Heart right ventricle (tissue), 16 donors: ENCODE results near the gene COL26A1. TPM values are rescaled to one million over a fixed set of nuclear protein-coding genes. Genes with fewer than 3 reads are reported as not detected.

Source experiments
- ATAC-seq, 8 donors: fragments of 200-7000 bp; cut with Tn5 transposase; one replicate each; pipeline ENCODE4 v1.9.1; 2020; ENCODE audit warnings: mild to moderate bottlenecking in 8 of 8, moderate library complexity in 8 of 8, moderate number of reproducible peaks in 1 of 8
- DNase-seq, 2 donors: peaks; one replicate each; pipeline ENCODE4 v3.0.0-alpha.2; 2020
- H3K27ac ChIP-seq, 10 donors: fragments of 200-600 bp; sonication (generic) in 2 of 10; one replicate each; pipeline versions ENCODE4 v1.5.0 to v1.8.0; 2020 to 2022; ENCODE audit warnings: mild to moderate bottlenecking in 3 of 10
- H3K27me3 ChIP-seq, 7 donors: fragments of 200-600 bp; one replicate each; pipeline ENCODE4 v1.8.0; 2021 to 2022; ENCODE audit warnings: mild to moderate bottlenecking in 2 of 7
- H3K36me3 ChIP-seq, 9 donors: fragments of 200-600 bp; sonication (generic) in 1 of 9; one replicate each; pipeline versions ENCODE4 v1.5.0 to v1.8.0; 2020 to 2022; ENCODE audit warnings: mild to moderate bottlenecking in 2 of 9
- H3K4me1 ChIP-seq, 9 donors: fragments of 200-600 bp; sonication (generic) in 1 of 9; one replicate each; pipeline versions ENCODE4 v1.5.0 to v1.8.0; 2020 to 2022; ENCODE audit warnings: mild to moderate bottlenecking in 4 of 9
- H3K4me3 ChIP-seq, 10 donors: fragments of 200-600 bp; sonication (generic) in 2 of 10; one replicate each; pipeline versions ENCODE4 v1.5.0 to v1.8.0; 2020 to 2022; ENCODE audit warnings: mild to moderate bottlenecking in 7 of 10, moderate library complexity in 2 of 10
- H3K9me3 ChIP-seq, 11 donors: fragments of 200-600 bp in 10 of 11; sonication (generic) in 2 of 11; one replicate each; pipeline versions ENCODE4 v1.5.0 to v1.8.0; 2013 to 2022; ENCODE audit warnings: mild to moderate bottlenecking in 2 of 11, control low read depth in 1 of 11, moderate library complexity in 1 of 11
- WGBS, 2 donors: extraction: QIAGEN DNeasy Blood & Tissue Kit; methylation state at CpG; one replicate each; pipeline ENCODE4 v1.1.7; 2013; ENCODE audit warnings: inconsistent platforms in 1 of 2; 5-methylcytosine and 5-hydroxymethylcytosine counted together
- intact Hi-C, 10 donors: fragments of 100-400 bp; cut with DNase I; formaldehyde crosslinking; loops; one replicate each; pipeline versions ENCODE4 v1.11.1 to v1.14.2; 2022
- polyA plus RNA-seq, 2 donors: library from polyadenylated mRNA; stranded (reverse); fragments of 200-250 nt; gene quantifications; one replicate each; pipeline ENCODE4 v1.2.3, GENCODE V29; 2013
- total RNA-seq, 10 donors: library from RNA; stranded (reverse); fragmentation: NEBNext Ultra II Directional in 3 of 10; extraction: Animal tissue kit (Norgen Biotek cat#: 25700) in 3 of 10; gene quantifications; one replicate each; pipeline versions ENCODE4 v1.2.1 to v1.2.4, GENCODE V29; 2021 to 2023
- TF ChIP-seq, protein P1 (sequence below), 9 donors: fragments of 200-600 bp; sonication (generic) in 2 of 9; IDR thresholded peaks; one replicate each; pipeline versions ENCODE4 v1.5.0 to v1.8.0; 2021 to 2022; ENCODE audit warnings: antibody characterized with exemption in 9 of 9, mild to moderate bottlenecking in 5 of 9, moderate library complexity in 1 of 9
- donor health status: Arrhythmogenic right ventricular cardiomyopathy.
- donor health status: ischemic (EF 13 %, LVEDD 7.1; RV severe dilation, severe dysfunction).
- donor health status: healthy with polysubstance abuse.
- donor health status: DM: no; HTN: yes; CAD: no.
- donor health status: DM: no; HTN: no; CAD: no.
- donor health status: ischemic (EF 25% LVEDD 6.9; RV normal size, moderate dysfunction).
- donor health status: ischemic (EF 25% LVEDD 5.7; RV mildly dilated, moderate dysfunction).
- donor health status: healthy.
- donor health status: DM: yes; HTN: yes; CAD: no.
- donor health status: Ischemic cardiomyopathy.
- donor health status: ischemic (EF 35%, LVEDD 5.7; RV mildly dilated, moderate dysfunction).
- donor health status: nonischemic (EF 11% LVEDD 7.7; RV severe dilation, severe dysfunction).
- donor health status: DM: yes; HTN: yes; CAD: no.
- donor health status: PGD.
- donor health status: ischemic (EF 29% LVEDD 5.4; RV normal size, mild dysfunction).
- donor health status: nonischemic (EF 23%, LVEDD 6.1; RV moderate dilation, normal function).

COL26A1 gene
- total and polyA plus RNA-seq, 12 donors = 0.07 to 0.50 TPM; not detected in 10

DNA sequence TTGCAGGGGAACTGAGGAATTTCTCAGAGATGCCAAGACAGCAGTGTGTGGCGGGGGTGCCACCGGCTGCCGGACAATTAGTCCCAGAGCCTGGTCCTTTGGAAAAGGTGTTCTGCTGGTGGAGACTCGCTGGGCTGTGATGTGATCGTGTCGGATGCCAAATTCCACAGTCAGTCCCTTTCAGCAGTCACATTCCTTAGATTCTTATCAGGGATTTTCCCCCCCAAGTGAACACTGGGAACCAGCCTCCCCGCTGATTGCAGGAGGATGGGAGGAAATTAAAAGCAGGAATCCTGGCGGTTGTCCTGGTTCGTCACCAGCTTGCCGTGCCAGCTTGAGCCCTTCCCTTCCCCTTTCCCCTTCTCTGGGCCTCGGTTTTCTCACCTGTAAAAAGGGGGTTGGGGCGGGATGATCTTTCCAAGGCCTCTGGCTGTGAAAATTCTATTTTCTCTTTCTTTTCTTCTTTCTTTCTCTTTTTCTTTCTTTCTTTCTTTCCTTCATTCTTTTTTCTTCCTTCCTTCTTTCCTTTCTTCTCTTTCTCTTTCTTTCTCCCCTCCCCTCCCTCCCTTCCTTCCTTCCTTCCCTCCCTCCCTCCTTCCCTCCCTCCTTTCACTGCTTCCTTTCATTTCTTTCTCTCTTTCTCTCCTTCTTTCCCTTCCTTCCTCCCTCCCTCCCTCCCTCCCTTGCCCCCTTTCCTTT lies 39.6 kb downstream of the COL26A1 start:
- intact Hi-C loops = no loop called here
- 13 to 18% methylated on average over 12 of the region's 12 CpGs for WGBS, 2 donors
- TF ChIP-seq, protein P1, sequence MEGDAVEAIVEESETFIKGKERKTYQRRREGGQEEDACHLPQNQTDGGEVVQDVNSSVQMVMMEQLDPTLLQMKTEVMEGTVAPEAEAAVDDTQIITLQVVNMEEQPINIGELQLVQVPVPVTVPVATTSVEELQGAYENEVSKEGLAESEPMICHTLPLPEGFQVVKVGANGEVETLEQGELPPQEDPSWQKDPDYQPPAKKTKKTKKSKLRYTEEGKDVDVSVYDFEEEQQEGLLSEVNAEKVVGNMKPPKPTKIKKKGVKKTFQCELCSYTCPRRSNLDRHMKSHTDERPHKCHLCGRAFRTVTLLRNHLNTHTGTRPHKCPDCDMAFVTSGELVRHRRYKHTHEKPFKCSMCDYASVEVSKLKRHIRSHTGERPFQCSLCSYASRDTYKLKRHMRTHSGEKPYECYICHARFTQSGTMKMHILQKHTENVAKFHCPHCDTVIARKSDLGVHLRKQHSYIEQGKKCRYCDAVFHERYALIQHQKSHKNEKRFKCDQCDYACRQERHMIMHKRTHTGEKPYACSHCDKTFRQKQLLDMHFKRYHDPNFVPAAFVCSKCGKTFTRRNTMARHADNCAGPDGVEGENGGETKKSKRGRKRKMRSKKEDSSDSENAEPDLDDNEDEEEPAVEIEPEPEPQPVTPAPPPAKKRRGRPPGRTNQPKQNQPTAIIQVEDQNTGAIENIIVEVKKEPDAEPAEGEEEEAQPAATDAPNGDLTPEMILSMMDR (IDR thresholded peaks at IDR 0.05) = no peak
- Histone ChIP-seq H3K36me3 (no peaks in the 10 kb centered on the region), H3K4me1 (peaks cover 0 to 7% (median 0%) of the 10 kb centered on the region in 9 donors), H3K27me3 (peaks cover 0 to 77% (median 44%) of the 10 kb centered on the region in 7 donors), H3K9me3 (no peaks in the 10 kb centered on the region), H3K27ac (no peak overlapping the region), H3K4me3 (no peak overlapping the region)
- ATAC-seq (no peak), DNase-seq (no peak)

DNA sequence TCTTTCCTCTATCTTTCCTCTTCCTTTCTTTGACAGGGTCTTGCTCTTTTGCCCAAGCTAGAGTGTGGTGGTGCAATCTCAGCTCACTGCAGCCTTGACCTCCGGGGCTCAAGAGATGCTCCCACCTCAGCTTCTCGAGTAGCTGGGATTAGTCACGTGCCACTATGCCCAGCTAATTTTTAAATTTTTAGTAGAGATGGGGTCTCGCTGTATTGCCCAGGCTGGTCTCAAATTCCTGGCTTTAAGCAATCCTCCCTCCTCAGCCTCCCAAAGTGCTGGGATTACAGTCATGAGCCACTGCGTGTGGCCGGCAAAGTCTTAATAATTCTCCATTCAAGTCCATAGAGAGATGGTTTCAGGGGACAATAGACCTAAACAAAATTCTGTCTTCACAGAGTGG lies 40.2 kb downstream of the COL26A1 start:
- Histone ChIP-seq H3K27me3 (peaks cover 0 to 71% (median 41%) of the 10 kb centered on the region in 7 donors), H3K36me3 (no peaks in the 10 kb centered on the region), H3K4me1 (peaks cover 0 to 7% (median 0%) of the 10 kb centered on the region in 9 donors), H3K4me3 (no peak overlapping the region), H3K9me3 (peaks cover 0 to 1% (median 0%) of the 10 kb centered on the region in 11 donors), H3K27ac (no peak overlapping the region)
- ATAC-seq (no peak), DNase-seq (no peak)
- TF ChIP-seq, protein P1 (IDR thresholded peaks at IDR 0.05) = no peak
- intact Hi-C loops = no loop called here
- 63 to 78% methylated on average over 6 of the region's 6 CpGs for WGBS, 2 donors

DNA sequence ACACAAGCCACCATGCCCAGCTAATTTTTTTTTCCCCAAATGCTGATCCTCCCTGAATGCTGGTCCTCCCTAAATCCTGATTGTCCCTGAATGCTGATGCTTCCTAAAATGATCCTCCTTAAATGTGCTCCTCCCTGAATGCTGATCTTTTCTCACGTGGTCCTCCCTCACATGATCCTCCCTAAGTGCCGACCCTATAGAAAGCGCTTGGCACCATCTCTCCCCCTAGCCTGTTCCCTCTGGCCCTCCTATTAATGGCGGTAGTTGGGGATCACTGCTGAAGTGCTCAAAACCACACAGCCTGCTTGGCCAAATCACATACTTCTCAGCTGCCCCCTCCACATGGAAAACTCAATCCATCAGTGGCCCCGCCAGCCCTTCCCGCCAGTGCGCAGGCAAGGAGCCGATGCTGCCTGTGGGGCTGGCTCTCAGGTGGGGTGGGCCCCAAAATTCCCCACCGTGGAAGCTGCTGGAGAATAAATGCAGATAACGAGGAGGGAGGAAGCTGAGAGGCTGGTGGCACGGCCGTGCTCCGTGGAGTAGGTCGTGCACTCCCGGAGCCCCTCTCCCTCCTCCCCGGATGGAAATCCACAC lies 42.9 kb downstream of the COL26A1 start:
- Histone ChIP-seq H3K27ac (no peak overlapping the region), H3K36me3 (no peaks in the 10 kb centered on the region), H3K4me1 (peaks cover 0 to 7% (median 0%) of the 10 kb centered on the region in 9 donors), H3K9me3 (peaks cover 0 to 26% (median 12%) of the 10 kb centered on the region in 11 donors), H3K27me3 (peaks cover 0 to 60% (median 26%) of the 10 kb centered on the region in 7 donors), H3K4me3 (no peak overlapping the region)
- DNase-seq = no peak
- intact Hi-C loops = no loop called here
- ATAC-seq = no peak
- TF ChIP-seq, protein P1 (IDR thresholded peaks at IDR 0.05) = no peak
- WGBS, 2 donors = 59 to 60% methylated on average over 16 of the region's 16 CpGs

DNA sequence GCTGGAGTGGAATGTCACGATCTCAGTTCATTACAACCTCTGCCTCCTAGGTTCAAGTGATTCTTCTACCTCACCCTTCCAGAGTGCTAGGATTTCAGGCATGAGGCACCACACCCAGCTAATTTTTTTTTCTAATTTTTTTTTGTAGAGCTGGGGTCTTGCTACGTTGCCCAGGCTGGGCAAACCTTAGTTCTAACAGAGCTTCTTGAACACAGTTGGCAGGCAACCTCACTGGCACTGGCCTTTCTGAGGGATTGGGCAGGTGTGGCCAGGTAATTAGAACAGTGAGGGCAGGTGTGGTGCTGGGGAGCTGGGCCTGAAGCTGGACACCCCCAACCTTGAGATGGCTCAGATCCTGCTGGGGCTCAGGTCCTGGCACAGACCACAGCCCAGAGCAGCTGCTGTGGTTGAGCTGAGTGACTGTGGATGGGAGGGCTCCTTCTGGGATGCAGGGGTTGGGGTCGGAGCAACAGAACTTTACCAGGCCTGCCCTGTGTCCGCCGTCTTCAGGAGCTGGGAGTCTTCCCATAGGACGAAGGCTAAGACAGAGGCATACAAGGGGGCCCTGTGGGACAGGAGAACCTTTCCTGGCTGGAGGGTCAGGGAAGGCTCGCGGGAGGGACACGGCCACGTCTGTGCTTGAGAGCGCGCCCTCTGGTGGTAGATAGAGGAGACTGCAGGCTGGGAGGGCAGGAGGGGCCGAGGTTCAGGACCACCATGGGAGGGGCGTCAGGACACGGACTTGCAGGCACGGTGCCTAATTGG lies 48.2 kb downstream of the COL26A1 start:
- Histone ChIP-seq H3K27me3 (peaks cover 0 to 32% (median 12%) of the 10 kb centered on the region in 7 donors), H3K27ac (no peak overlapping the region), H3K36me3 (no peaks in the 10 kb centered on the region), H3K4me1 (peaks cover 0 to 7% (median 0%) of the 10 kb centered on the region in 9 donors), H3K4me3 (no peak overlapping the region), H3K9me3 (peaks cover 0 to 26% (median 12%) of the 10 kb centered on the region in 11 donors)
- WGBS, 2 donors = 15 to 17% methylated on average over 16 of the region's 16 CpGs
- TF ChIP-seq, protein P1 (IDR thresholded peaks at IDR 0.05) = peak; percentile 55 to 90 (median 74)
- ATAC-seq = peak in 6 of 8 donors; percentile 25 to 67 (median 47)
- peak; percentile 28 to 29 for DNase-seq
- intact Hi-C loops = loop anchor here in 4 of 10 donors (5.0 to 10.0 kb wide), 2 partner anchors 46 to 49 kb away; partner anchors contain the start of gene COL26A1 (in 4 of the 4)
